GM20431 (cell line): ENCODE data around the gene ANKRD33B.

Source experiments
- in situ Hi-C: fragments of 300-500 bp; cut with MseI, MboI; formaldehyde crosslinking; loops from one replicate; pipeline ENCODE4 v1.15.0; 2020; ENCODE audit warnings: low sequenced_read_pairs; ENCODE audit not compliant: unreplicated experiment

The ANKRD33B gene

DNA sequence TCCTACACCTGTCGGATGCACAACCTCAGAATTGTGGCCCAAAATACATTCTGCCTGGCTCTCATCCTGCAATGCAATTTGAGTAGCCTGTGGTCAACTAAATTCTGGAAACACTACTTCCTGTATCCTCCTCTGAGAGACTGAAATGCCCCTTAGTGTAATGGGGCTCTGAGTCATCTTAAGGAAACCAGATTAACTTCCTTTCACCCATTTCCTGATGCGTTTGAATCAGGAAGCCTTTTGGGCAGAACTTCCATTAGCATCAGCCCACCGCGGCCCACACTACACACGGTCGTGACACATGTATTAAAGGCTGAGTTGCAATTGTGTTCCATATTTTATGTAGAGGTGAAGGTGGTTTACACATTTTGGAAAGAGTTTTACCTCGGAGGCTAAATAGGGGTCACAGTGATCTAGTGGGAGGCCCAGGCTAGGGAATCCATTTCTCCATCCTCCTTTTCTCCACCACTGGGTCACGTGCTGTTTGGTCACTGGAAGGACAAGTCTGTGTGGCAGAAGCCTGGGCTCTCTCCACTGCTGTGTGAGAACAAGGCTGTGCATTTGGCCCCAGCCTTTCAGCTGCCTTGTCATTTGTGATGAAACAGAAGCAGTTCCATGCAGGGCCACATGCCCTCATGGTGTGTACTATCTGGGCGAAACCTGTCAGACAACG, 141.2 kb downstream of the ANKRD33B start:
- in situ Hi-C loops, result no loop called here

DNA sequence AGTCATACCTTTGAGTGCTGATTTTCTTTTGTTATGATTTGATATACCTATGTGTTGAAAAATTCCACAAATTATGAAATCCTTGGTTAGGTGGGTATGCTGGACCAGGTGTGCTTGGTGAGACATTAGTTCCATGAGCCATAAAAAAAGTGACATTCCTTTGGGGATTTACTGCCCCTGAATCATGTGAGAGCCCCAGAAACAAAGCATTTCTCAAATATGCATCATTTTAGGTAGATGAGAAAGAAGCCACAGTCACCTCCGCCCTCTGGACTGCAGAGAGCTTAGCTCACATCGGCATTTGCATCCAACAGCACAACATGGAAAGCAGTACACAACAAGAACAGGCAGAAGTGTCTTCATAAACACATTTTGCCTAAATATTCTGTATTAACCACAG, 141.9 kb downstream of the ANKRD33B start:
- in situ Hi-C loops, result no loop called here

DNA sequence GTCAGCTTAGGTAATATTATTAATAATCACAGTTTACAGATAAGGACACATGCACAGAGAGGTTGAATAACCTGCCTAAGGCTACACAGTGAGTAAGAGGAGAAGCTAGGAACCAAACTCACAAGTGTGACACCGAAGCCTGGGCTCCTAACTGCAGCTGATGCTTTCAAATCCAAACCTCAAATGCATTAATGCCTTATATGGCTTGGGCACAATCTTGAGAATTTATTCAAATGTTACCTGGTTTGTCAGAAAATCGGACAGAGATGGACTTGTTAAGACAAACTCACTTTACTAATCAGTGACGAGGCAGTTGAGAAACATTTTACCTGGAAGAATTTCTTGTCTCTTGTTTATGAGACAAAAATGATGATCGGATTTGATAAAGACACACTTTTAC, 142.5 kb downstream of the ANKRD33B start:
- in situ Hi-C loops, result no loop called here
